HG03066 (cell line): ENCODE data around the gene HCAR3.
"Not testable (repeated sequence)": the region's sequence is repeated elsewhere in the genome, so short reads cannot be mapped to it uniquely, and the experiment has no call there.

Experiments
- ATAC-seq: cut with Tn5 transposase; IDR thresholded peaks from one replicate; pipeline ENCODE4 v1.9.1; 2021; ENCODE audit warnings: low read depth; ENCODE audit not compliant: unreplicated experiment

Gene HCAR3

GRCh38 chr12:122716658-122717057 is at the start of gene HCAR3:
Gene HCAR3 (minus strand): TSS chr12:122716811. CDS start chr12:122716737, 74 bp downstream.
- ATAC-seq: not testable (repeated sequence)

GRCh38 chr12:122757568-122757967 is 41.0 kb upstream of the HCAR3 start:
- no peak for ATAC-seq

GRCh38 chr12:122754790-122755189 is 38.2 kb upstream of the HCAR3 start:
- ATAC-seq: no peak

GRCh38 chr12:122753319-122753650 is 36.7 kb upstream of the HCAR3 start:
- ATAC-seq: no peak

GRCh38 chr12:122752464-122753318 is 36.1 kb upstream of the HCAR3 start, which contains the start of gene DENR:
Gene DENR (plus strand): TSS chr12:122752824. CDS start chr12:122753702, 878 bp downstream.
- peak; percentile 92 for ATAC-seq

- ATAC-seq: not testable (repeated sequence)
These were observed 34.3 kb upstream of the HCAR3 start for GRCh38 chr12:122750781-122751515.

GRCh38 chr12:122749569-122750332 is 33.1 kb upstream of the HCAR3 start:
- ATAC-seq: no peak

GRCh38 chr12:122747224-122748135 is 30.9 kb upstream of the HCAR3 start:
- ATAC-seq: no peak

GRCh38 chr12:122743895-122744525 is 27.4 kb upstream of the HCAR3 start:
- ATAC-seq: no peak

GRCh38 chr12:122740351-122740750 is 23.7 kb upstream of the HCAR3 start:
- no peak for ATAC-seq

GRCh38 chr12:122738571-122738970 is 22.0 kb upstream of the HCAR3 start:
- ATAC-seq: no peak

- no peak for ATAC-seq
These were observed 16.0 kb upstream of the HCAR3 start for GRCh38 chr12:122732611-122733010.

- no peak for ATAC-seq
These were observed 15.6 kb upstream of the HCAR3 start for GRCh38 chr12:122732170-122732569.

GRCh38 chr12:122730215-122731014 is 13.8 kb upstream of the HCAR3 start, which contains the start of gene HCAR1:
Gene HCAR1 (minus strand): TSS chr12:122730844. CDS start chr12:122730339, 505 bp downstream.
- no peak for ATAC-seq

GRCh38 chr12:122729583-122730214 is 13.1 kb upstream of the HCAR3 start:
- no peak for ATAC-seq

GRCh38 chr12:122726080-122726558 is 9.5 kb upstream of the HCAR3 start:
- no peak for ATAC-seq

GRCh38 chr12:122725452-122726079 is 9.0 kb upstream of the HCAR3 start:
- ATAC-seq: no peak
